H9 (cell line): ENCODE results near the gene MBD2. TPM values are rescaled to one million over a fixed set of nuclear protein-coding genes. Genes with fewer than 3 reads are reported as not detected.

ENCODE experiments used
- DNase-seq: peaks from one replicate; pipeline ENCODE4 v3.0.0-alpha.2; 2017
- H2AFZ ChIP-seq: one replicate; pipeline ENCODE4 v1.6.1; 2013; ENCODE audit warnings: mild to moderate bottlenecking, low read length, control low read depth, moderate library complexity
- H2AK5ac ChIP-seq: 2 replicates; pipeline ENCODE4 v1.6.1; 2013; ENCODE audit warnings: low read length, control low read depth, mixed read lengths; ENCODE audit not compliant: insufficient read length
- H2BK120ac ChIP-seq: one replicate; pipeline ENCODE4 v1.6.1; 2013; ENCODE audit warnings: low read depth, mild to moderate bottlenecking, low read length, control low read depth, inconsistent platforms; ENCODE audit not compliant: poor library complexity, severe bottlenecking
- H2BK12ac ChIP-seq: 2 replicates; pipeline ENCODE4 v1.6.1; 2013; ENCODE audit warnings: low read length, control low read depth, mixed read lengths, low read depth; ENCODE audit not compliant: insufficient read length
- H2BK15ac ChIP-seq: 2 replicates; pipeline ENCODE4 v1.6.1; 2013; ENCODE audit warnings: low read depth, low read length, control low read depth
- H2BK20ac ChIP-seq: one replicate; pipeline ENCODE4 v1.6.1; 2013; ENCODE audit warnings: low read depth, mild to moderate bottlenecking, low read length, control low read depth, inconsistent platforms; ENCODE audit not compliant: poor library complexity, severe bottlenecking
- H2BK5ac ChIP-seq: 2 replicates; pipeline ENCODE4 v1.6.1; 2013; ENCODE audit warnings: low read length, control low read depth, mixed read lengths; ENCODE audit not compliant: insufficient read length
- H3K14ac ChIP-seq: 2 replicates; pipeline ENCODE4 v1.6.1; 2013; ENCODE audit warnings: low read length, control low read depth; ENCODE audit not compliant: insufficient read depth
- H3K18ac ChIP-seq: 2 replicates; pipeline ENCODE4 v1.6.1; 2013; ENCODE audit warnings: low read depth, mild to moderate bottlenecking, mixed read lengths, low read length, control low read depth; ENCODE audit not compliant: insufficient read length
- H3K23ac ChIP-seq: 2 replicates; pipeline ENCODE4 v1.6.1; 2013; ENCODE audit warnings: low read length, control low read depth, mixed read lengths, low read depth; ENCODE audit not compliant: insufficient read length
- H3K23me2 ChIP-seq: 2 replicates; pipeline ENCODE4 v1.6.1; 2013; ENCODE audit warnings: low read depth, mild to moderate bottlenecking, mixed read lengths, low read length, control low read depth; ENCODE audit not compliant: insufficient read length, poor library complexity, severe bottlenecking
- H3K27ac ChIP-seq: 2 replicates; pipeline ENCODE4 v1.5.1; 2013; ENCODE audit warnings: low read length, control low read depth, mixed read lengths, low read depth; ENCODE audit not compliant: insufficient read length
- H3K27me3 ChIP-seq: 2 replicates; pipeline ENCODE4 v1.6.1; 2013; ENCODE audit warnings: low read length, control low read depth, inconsistent platforms; ENCODE audit not compliant: insufficient read depth
- H3K4ac ChIP-seq: 2 replicates; pipeline ENCODE4 v1.6.1; 2013; ENCODE audit warnings: low read depth, mild to moderate bottlenecking, control low read depth, inconsistent platforms, low read length, moderate library complexity
- H3K4me1 ChIP-seq: 2 replicates; pipeline ENCODE4 v1.6.1; 2013; ENCODE audit warnings: low read length, control low read depth, inconsistent platforms; ENCODE audit not compliant: insufficient read depth
- H3K4me2 ChIP-seq: 2 replicates; pipeline ENCODE4 v1.6.1; 2013; ENCODE audit warnings: low read length, control low read depth, mixed read lengths; ENCODE audit not compliant: insufficient read length, insufficient read depth
- H3K56ac ChIP-seq: 2 replicates; pipeline ENCODE4 v1.6.1; 2013; ENCODE audit warnings: low read depth, mild to moderate bottlenecking, mixed read lengths, low read length, control low read depth; ENCODE audit not compliant: insufficient read length
- H3K79me1 ChIP-seq: 2 replicates; pipeline ENCODE4 v1.6.1; 2013; ENCODE audit warnings: low read depth, mild to moderate bottlenecking, moderate library complexity, low read length, control low read depth, inconsistent platforms; ENCODE audit not compliant: insufficient read depth, poor library complexity, severe bottlenecking
- H3K79me2 ChIP-seq: 2 replicates; pipeline ENCODE4 v1.6.1; 2013; ENCODE audit warnings: low read length, control low read depth, inconsistent platforms; ENCODE audit not compliant: insufficient read depth
- H3K9ac ChIP-seq: 2 replicates; pipeline ENCODE4 v1.6.1; 2013; ENCODE audit warnings: low read length, control low read depth, mixed read lengths; ENCODE audit not compliant: insufficient read length; ENCODE audit errors: extremely low read depth
- H3K9me3 ChIP-seq: one replicate; pipeline ENCODE4 v1.6.1; 2013; ENCODE audit warnings: low read depth, low read length, inconsistent platforms; ENCODE audit not compliant: control insufficient read depth
- H3T11ph ChIP-seq: one replicate; pipeline ENCODE4 v1.6.1; 2013; ENCODE audit warnings: mild to moderate bottlenecking, low read length, control low read depth, inconsistent platforms
- H4K20me1 ChIP-seq: one replicate; pipeline ENCODE4 v1.6.1; 2013; ENCODE audit not compliant: control insufficient read depth, insufficient read length, insufficient read depth
- H4K5ac ChIP-seq: 2 replicates; pipeline ENCODE4 v1.6.1; 2013; ENCODE audit warnings: low read depth, mild to moderate bottlenecking, mixed read lengths, low read length, control low read depth; ENCODE audit not compliant: insufficient read length
- H4K8ac ChIP-seq: replicated peaks from 2 replicates; pipeline ENCODE4 v1.6.1; 2013; ENCODE audit warnings: low read length, control low read depth, mixed read lengths, low read depth; ENCODE audit not compliant: insufficient read length
- H4K91ac ChIP-seq: 2 replicates; pipeline ENCODE4 v1.6.1; 2013; ENCODE audit warnings: low read depth, mild to moderate bottlenecking, moderate library complexity, mixed read lengths, low read length, control low read depth; ENCODE audit not compliant: insufficient read length
- H3K27ac Mint-ChIP-seq, 3 experiments: 2 replicates in 2 of 3; 3 replicates in 1 of 3; pipeline ENCODE4 v1.8.0; 2020 to 2021; ENCODE audit warnings: mixed read lengths in 3 of 3, mild to moderate bottlenecking in 1 of 3, moderate library complexity in 1 of 3
- H3K27me3 Mint-ChIP-seq: 2 replicates; pipeline ENCODE4 v1.8.0; 2021; ENCODE audit warnings: low read depth, mild to moderate bottlenecking, moderate library complexity, mixed read lengths
- H3K36me3 Mint-ChIP-seq, 3 experiments: 2 replicates in 2 of 3; 3 replicates in 1 of 3; pipeline ENCODE4 v1.8.0; 2020 to 2021; ENCODE audit warnings: low read depth in 3 of 3, mixed read lengths in 3 of 3; ENCODE audit not compliant: insufficient read depth in 1 of 3
- H3K4me1 Mint-ChIP-seq, 2 experiments: 2 replicates each; pipeline ENCODE4 v1.8.0; 2020; ENCODE audit warnings: mixed read lengths in 2 of 2
- H3K4me3 Mint-ChIP-seq, 2 experiments: 2 replicates in 1 of 2; 3 replicates in 1 of 2; pipeline ENCODE4 v1.8.0; 2020 to 2021; ENCODE audit warnings: mild to moderate bottlenecking in 2 of 2, mixed read lengths in 2 of 2, moderate library complexity in 1 of 2
- H3K9me3 Mint-ChIP-seq, 2 experiments: 2 replicates in 1 of 2; 3 replicates in 1 of 2; pipeline ENCODE4 v1.8.0; 2020; ENCODE audit warnings: mild to moderate bottlenecking in 2 of 2, mixed read lengths in 2 of 2, moderate library complexity in 1 of 2
- CTCF ChIP-seq: fragments of 200-600 bp; sonication (generic); conservative IDR thresholded peaks from 3 replicates; pipeline ENCODE4 v1.8.0; 2021; ENCODE audit warnings: antibody characterized with exemption, mild to moderate bottlenecking
- WGBS: extraction: QIAGEN DNeasy Blood & Tissue Kit; methylation state at CpG from one replicate; pipeline ENCODE4 v1.1.7; 2013; ENCODE audit warnings: missing lambda C conversion rate, low lambda C conversion rate, mixed read lengths; ENCODE audit not compliant: insufficient read length; ENCODE audit errors: extremely low coverage; 5-methylcytosine and 5-hydroxymethylcytosine counted together
- total RNA-seq: library from RNA; stranded (reverse); gene quantifications from 2 replicates; pipeline ENCODE4 v1.2.1, GENCODE V29; 2021

The MBD2 gene
- total RNA-seq, 1 experiment from 2014 or later: 34.0 TPM

GRCh38 chr18:54193786-54194185 is 30.7 kb downstream of the MBD2 start:
- no peak overlapping the region for H2BK5ac ChIP-seq
- H3K9me3 Mint-ChIP-seq: no peaks in the 10 kb centered on the region
- no peaks in the 10 kb centered on the region for H3K27me3 Mint-ChIP-seq
- H2BK12ac ChIP-seq: no peak overlapping the region
- no peaks in the 10 kb centered on the region for H3K36me3 Mint-ChIP-seq
- peaks cover 11 to 12% of the 10 kb centered on the region in 2 experiments for H3K4me1 Mint-ChIP-seq
- no peak overlapping the region for H3K4me2 ChIP-seq
- H2BK15ac ChIP-seq: no peak overlapping the region
- H2BK120ac ChIP-seq: no peak overlapping the region
- H3K79me2 ChIP-seq: no peaks in the 10 kb centered on the region
- no peaks in the 10 kb centered on the region for H3K23me2 ChIP-seq
- no peak overlapping the region for H3K14ac ChIP-seq
- H3T11ph ChIP-seq: no peak overlapping the region
- H3K27ac Mint-ChIP-seq: no peak overlapping the region
- H4K91ac ChIP-seq: no peak overlapping the region
- TF ChIP-seq CTCF: no peak
- no peak for DNase-seq
- no peaks in the 10 kb centered on the region for H4K20me1 ChIP-seq
- H4K5ac ChIP-seq: no peak overlapping the region
- H2AK5ac ChIP-seq: no peak overlapping the region
- H2AFZ ChIP-seq: no peak overlapping the region
- no peak overlapping the region for H3K4me3 Mint-ChIP-seq
- no peak overlapping the region for H3K27ac ChIP-seq
- no peak overlapping the region for H3K23ac ChIP-seq
- no peaks in the 10 kb centered on the region for H3K9me3 ChIP-seq
- no peaks in the 10 kb centered on the region for H3K79me1 ChIP-seq
- no peaks in the 10 kb centered on the region for H3K27me3 ChIP-seq
- no peak overlapping the region for H3K4ac ChIP-seq
- no peak overlapping the region for H3K18ac ChIP-seq
- H4K8ac ChIP-seq: no peak overlapping the region
- WGBS: no CpG with 5 or more reads among the region's 2 CpGs
- no peak overlapping the region for H2BK20ac ChIP-seq
- no peak overlapping the region for H3K56ac ChIP-seq
- no peak overlapping the region for H3K9ac ChIP-seq
- H3K4me1 ChIP-seq: no peaks in the 10 kb centered on the region; the same call in 1 of the 2 replicates
